DMS53 treated with DMSO at 0.1 percent for 48 hours (cell line): ENCODE measurements around the gene HIBADH.
"Not testable (repeated sequence)": the region's sequence is repeated elsewhere in the genome, so short reads cannot be mapped to it uniquely, and the experiment has no call there.

ENCODE experiments used
- DNase-seq: peaks from one replicate; lab custom pipeline; 2025; ENCODE audit not compliant: unreplicated experiment; lab: John Stamatoyannopoulos, UW

Gene HIBADH

DNA sequence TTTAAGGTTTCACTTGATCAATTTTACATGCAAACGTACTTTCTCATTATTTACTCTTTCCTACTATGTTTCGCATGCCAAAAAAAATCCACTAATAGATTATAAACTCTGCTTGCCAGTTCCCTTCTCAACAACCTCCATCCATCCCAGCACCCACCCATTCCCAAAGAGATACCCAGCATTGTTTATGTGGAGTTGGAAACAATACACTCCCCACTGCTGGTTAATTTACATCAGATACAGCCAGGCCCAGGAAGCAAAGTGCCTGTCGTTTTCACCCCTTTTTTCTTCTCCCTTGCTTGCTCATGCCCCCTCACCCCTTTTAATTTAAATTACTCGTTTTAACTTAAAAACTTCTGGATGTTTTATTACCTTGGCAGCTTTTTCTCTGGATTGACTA, 59.9 kb downstream of the HIBADH start:
- no peak for DNase-seq

DNA sequence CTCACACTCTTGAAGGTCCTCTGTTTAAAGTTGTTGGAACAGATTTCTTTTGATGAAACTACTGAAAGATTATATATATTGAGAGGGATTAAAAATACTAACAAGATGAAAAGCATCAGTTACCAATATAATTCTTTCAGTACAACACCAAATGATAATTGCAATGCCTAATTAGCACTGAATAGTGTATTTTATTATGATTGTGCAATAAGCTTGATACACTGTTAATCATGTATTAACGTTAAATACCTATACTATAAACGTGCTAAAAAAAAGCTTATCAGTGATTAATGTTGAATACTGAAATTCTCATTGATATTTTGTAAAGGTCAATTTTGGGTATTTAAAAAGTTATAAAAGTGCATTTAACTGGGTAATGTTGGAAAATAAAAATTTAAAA, 61.5 kb downstream of the HIBADH start:
- DNase-seq, result no peak

DNA sequence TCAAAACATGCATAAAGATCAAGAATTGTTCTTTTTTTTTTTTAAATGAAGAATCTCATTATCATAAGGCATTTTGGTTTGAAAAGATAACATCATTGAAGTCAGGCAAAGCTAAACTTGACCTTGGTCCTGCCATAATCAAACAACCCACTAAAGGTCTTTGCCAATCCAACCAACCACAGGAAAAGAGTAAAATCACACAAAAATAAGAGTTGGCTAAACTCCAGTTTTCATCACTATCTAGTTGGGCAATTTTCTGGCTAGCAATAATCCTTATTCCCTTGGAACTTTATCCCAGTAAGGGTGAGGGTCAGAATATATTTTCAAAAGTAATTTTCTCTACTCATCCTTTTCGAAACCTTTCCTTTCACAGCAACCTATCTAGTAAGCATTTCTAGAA, 62.4 kb downstream of the HIBADH start:
- DNase-seq, result no peak

DNA sequence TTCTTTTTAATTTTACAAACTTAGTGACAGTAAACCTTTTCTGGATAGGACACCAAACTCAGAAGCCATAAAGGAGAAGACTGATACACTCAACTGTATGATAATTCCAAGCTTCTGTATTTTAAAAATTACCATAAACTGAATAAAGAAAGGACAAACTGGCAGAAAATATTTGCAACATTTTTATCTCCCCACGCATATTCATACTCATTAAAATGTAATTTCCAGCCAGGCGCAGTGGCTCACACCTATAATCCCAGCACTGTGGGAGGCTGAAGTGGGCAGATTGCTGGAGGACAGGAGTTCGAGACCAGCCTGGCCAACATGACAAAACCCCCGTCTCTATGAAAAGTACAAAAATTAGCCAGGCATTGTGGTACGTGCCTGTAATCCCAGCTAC, 67.7 kb downstream of the HIBADH start:
- no peak for DNase-seq

DNA sequence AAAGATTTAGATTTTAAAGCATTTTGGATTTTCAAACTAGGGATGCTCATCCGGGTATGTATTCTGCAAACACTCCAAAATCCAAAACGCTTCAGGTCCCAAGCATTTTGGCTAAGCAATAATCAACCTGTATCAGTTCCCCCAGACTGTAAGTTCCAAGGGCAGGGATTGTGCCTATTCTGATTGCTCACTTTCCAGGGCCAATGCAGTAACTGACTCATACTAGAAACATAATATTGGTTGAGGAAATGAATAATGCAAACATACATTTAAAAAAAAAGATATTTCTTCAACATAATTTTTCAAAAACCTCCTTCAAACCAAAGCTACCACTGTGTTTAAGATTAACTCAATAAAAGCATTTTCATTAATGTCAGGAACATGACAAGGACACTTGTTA, 69.5 kb downstream of the HIBADH start:
- DNase-seq, result no peak

DNA sequence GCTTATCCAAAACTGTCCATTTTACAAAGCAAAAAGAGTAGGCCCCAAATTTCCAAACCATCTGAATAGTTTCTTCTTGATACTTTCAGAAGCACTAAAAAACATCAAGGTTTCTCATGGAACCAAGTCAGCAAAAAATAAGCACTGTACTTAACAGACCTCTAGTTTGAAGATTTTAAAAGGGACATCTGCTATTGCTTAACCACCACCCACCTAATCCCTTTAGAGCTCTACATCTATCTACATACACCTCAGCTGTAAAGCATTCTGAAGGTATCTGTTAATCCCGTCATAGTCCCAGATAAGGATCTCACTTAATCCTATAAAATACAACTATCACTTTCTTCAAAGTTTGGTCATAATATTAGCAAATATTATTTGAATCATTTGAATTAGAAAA, 72.3 kb downstream of the HIBADH start:
- no peak for DNase-seq

DNA sequence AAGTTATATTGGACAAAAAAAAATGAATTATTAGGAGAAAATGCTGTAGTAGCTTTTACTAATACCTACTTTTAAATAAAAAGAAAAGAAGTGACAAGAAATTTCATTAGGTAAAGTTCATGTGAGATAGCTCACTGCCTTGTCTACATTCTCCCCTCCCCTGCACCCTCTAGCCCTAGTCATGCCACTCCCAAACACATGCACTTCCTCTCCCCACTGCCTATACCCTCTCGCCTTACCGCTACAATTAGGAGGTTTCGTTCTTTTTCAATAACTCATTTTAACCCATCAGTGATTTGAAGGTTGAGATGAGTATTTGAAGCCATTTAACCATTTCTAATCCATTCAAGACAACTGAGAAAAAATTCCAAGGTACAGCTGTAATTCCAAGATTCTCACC, 75.3 kb downstream of the HIBADH start:
- no peak for DNase-seq

DNA sequence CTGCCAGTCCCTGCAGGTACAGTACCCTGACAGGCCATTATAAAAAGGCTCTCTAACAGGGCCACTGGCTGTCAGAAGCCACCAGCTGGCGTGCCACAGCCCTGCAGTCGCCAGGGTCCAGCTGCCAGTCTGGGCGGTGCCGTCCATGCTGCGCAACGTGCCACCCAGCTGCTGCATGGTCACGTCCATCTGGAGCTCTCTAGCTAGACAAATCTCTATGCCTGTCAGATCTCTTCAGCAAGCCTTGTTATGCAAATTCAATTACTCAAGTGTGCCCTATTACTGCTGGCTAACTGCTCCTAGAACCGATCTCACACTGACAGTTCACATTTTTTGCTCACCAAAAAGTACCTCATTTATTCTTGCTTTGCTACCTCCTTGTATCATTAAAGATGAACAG, 75.9 kb downstream of the HIBADH start:
- peak; percentile 84 for DNase-seq

DNA sequence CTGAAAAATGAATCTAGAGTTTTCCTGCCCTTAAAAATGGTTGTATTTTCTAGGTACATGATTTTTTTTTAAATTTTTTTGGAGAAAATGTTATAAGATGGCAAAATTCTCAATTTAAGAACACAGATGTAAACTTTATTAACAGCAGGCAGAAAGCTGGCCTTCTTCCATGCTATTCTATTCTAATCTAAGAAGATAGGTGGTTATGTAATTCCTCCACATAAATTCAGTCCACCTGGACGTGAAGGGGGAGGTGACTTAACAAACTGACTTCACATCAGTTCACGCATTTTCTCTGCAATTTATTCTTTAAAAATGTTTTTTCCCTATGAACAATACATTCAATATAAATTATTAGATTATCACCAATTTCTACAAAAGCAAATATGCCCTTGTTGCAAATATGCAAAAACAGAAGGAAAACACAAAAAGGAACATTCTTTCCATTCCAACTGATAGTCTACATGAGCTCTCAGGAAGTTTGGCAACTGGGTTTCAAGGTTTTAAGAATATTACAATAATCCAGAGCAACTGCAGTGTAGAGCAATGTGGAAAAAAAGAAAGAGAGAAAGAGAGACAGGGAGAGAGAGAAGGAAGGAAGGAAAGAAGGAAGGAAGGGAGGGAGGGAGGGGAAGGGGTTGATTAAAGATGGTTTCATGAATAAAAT, 76.8 kb downstream of the HIBADH start:
- DNase-seq, result no peak

DNA sequence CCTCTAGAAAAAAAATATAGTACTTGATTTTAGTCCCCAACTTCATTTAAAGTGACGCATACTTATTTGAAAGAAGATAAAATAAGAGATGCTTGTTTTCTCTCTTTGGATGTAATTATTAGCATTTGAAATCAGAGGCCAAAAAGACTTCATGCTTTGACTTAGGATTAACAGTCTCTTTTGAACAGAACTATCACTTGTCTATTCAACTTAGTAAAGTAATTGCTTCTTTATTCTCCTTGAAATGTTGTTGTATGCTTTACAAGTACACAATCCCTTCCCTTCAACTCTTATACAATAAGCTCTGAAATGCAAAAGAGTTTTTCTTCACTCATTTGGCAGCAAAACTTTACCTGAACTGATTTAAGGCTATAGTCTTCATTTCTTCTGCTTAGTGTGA, 80.8 kb downstream of the HIBADH start:
- DNase-seq, result no peak

DNA sequence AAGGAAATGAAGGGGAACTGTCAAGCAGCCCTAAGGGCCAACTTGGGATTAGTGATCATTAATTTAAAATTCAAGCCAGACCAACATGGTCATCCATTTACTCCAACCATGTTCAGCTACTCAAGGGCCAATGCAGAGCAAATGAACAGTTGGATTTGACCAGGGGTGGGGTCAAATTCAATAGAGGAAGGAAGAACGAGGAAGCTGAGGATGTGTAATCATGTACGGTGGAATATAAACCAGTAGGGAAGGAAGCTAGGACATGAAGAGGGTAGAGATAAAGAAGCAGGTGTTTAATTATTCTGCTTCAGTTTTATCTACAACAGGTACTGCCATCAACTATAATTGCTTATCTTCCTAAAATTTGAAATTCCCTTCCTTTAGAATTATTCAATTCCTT, 81.6 kb downstream of the HIBADH start:
- no peak for DNase-seq

DNA sequence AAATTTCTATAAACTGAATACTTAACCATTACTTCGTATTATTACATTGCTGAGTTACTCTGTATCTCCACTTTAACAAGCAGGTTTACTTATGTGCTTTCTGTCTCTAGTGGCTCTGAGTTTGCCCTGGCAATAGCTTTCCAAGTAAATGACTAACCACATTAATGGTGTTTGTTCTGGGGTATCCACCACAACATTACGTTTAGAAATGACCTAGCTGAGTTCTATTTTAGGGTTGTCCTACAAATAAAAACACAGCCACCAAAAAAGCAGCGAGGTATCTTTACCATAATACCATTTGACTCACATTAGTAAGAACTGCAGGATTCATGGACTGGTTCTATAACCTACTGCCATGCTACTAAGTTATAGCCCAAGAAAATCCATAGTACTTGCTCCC, 83.1 kb downstream of the HIBADH start:
- DNase-seq, result no peak

DNA sequence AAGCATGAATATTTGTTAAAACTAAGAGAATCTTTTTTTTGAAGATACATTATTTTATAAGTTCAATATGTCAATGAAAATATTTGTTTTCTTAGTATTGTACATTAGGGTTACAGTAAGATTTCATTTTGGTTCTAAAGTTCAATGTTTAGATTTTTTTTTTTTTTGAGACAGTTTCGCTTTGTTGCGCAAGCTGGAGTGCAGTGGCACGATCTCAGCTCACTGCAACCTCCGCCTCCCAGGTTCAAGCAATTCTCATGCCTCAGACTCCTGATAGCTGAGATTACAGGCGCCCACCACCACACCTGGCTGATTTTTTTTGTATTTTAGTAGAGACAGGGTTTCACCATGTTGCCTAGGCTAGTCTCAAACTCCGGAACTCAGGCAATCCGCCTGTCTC, 84.5 kb downstream of the HIBADH start:
- not testable (repeated sequence) for DNase-seq

DNA sequence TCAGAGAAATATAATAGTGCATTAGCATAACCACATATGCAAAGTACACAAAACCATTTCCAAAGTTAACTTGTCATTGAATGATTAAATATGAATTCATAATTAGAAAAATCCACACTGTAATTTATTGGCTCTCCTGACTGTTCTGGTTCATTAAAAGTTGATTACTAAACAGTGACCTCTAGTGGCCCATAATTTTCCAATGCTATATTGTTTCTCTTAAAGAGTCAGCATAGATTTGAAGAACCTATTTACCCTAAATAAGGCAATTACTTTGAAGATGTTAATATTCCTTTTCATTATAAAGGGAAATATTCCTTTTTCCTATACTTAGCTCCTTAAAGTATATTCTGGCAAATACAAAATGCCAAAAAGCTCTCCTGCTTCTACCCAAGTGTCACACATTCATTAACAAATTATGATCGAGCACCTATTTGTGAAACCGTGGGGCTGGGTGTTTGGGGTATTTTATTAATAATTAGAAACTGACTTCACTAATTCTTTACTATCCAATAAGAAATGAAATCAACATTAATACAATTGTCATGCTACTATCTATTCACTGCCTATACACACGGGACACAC, 86.2 kb downstream of the HIBADH start:
- peak; percentile 64 for DNase-seq

DNA sequence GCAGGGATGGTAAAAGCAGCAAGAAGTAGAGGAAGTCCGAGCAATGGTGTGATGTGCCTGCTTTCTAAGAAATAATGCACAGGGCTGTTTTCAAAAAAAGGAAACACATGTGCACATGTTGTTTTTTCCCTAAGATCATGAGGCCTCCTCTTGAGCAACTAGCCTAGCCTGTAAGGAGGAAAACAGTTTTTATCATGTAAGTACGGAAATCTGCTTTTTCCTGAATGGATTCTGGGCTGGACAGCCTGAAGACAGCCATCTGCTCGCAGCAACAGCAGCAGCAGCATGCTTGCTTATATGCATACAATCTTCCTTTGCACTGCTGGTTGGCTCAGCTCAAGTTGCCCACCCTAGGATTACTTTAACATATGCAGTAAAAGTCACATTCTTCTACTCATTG, 87.1 kb downstream of the HIBADH start:
- no peak for DNase-seq

DNA sequence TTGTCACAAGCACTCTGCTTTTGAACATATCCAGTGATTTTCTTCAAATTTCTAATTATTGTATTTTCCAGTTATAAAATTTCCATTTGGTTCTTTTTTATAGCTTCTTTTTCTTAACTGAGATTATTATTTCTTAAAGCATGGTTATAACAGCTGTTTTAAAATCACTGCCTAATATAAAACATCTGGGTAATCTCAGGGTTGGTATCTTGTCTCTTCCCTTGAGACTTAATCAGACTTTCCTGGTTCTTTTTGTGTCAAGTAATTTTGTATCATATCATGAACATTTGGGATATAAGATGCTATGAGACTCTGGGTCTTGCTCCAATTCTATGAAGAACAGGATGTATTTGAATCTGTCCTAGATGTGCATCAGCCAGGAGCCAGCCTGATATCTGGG, 93.6 kb downstream of the HIBADH start:
- DNase-seq, result no peak

DNA sequence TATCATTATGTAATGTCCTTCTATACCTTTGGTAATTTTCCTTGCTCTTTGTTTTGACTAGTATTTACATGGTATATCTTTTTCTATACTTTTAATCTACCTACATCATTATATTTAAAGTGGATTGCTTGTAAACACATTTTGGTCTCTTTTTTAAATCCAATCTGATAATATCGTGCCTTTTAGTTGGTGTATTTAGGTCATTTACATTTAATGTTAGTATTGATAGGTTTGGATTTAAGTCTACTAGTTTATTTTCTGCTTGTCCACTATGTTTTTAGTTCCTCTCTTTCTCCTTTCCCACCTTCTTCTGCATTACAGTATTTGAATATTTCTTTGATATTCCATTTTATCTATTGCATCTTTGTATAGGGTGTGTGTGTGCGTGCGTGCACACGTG, 95.4 kb downstream of the HIBADH start:
- no peak for DNase-seq

DNA sequence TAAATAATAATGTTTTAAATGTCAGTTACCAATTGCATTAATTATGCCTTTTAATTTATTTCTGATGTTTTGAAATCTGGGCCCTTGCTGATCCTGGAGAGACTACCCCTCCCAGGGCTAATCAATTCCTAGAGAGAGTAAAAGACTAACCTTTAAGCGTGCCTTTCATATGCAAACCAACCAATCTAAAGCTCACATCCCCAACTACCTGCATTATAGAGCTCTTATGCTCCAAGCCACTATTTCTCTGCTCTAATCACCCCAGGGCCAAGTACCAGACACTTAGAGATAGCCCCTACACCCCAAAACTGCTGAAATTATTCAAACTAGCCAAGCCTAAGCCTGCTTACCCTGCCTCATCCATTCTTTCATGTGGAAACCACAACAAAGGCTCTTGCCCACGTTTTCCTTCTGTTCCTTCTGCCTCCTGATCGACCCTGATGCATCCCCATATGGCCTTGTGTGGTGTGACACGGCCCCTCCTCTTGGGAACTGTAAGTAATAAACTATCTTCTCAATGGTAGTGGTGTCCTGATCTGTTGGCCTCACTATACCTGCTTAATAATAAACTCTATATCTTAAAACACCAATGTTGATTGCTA, 97.7 kb downstream of the HIBADH start:
- no peak for DNase-seq

DNA sequence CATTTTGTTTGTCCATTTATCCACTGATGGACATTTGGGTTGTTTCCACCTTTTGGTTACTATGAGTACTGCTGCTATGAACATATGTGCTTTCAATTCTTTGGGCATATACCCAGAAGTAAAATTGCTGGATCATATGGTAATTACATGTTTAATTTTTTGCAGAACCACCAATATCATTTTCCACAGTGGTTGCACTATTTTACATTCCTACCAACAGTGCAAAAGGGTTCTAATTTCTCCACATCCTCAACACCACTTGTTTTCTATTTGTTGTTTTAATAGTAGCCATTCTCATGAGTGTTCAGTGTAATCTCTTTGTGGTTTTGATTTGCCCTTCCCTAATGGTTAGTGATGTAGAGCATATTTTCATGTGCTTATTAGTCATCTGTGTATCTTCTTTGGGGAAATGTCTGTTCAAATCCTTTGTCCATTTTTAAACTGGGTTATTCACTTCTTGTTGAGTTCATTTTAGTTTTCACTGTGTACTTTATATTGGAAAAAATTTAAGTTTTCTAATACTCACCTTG, 101.9 kb downstream of the HIBADH start:
- DNase-seq, result no peak

DNA sequence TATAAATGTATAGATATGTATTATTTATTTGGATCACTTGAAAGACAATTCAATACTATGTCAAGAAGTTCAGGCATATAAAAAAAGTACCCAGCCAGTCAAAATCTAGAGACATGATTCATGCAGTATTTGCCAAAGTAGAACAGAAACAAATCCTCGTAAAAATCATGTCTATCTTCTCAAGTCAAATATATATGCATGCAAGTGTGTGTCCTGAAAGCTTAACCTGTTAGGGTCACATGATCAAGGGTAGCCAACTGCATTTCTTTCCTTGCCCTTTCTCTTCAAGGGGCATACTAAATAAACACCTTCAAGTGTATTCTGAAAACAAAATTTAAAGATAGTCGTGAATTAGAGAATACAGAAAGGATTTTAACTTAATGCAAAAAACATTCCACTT, 107.0 kb downstream of the HIBADH start:
- no peak for DNase-seq

DNA sequence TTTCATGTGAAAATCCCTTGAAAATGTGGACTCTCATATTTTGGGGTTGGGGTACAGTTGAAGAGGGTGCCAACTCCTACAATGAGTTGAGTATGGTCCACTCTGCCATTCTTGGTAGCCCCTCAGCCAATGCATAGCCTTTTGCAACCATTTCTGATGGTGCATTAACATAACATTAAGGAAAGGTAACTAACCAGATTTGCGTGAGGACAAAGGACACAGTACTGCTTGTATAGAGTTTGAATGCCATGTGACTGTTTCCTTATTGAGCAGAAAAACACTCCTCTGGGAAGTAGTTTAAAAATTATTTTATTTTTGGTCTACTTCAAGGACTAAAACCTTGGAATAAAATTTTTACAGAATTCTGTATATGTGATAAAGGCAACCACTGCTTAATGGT, 107.9 kb downstream of the HIBADH start:
- DNase-seq, result no peak

DNA sequence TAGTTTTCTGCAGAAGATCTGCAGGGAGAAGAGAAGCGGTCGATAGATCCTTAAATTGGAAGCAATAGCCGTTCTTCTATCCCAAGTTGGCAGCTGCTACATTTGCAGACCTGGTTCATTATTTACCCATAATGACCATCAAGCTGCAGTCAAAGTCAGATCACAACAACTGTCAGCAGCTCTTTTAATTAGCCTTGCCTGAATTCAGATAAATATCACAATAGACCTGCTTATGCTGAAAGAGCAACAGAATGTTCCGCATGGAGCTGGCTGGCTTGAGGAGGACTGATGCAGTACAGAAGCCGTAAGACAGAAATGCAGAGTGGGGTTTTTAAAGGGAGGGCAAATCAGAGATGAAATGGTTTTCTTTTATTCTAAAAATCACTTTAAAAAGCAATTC, 109.4 kb downstream of the HIBADH start:
- DNase-seq, result no peak
